Measurements from ENCODE around the gene HM13.
"Not testable (repeated sequence)": the region's sequence is repeated elsewhere in the genome, so short reads cannot be mapped to it uniquely, and the experiment has no call there.

HM13 gene

DNA sequence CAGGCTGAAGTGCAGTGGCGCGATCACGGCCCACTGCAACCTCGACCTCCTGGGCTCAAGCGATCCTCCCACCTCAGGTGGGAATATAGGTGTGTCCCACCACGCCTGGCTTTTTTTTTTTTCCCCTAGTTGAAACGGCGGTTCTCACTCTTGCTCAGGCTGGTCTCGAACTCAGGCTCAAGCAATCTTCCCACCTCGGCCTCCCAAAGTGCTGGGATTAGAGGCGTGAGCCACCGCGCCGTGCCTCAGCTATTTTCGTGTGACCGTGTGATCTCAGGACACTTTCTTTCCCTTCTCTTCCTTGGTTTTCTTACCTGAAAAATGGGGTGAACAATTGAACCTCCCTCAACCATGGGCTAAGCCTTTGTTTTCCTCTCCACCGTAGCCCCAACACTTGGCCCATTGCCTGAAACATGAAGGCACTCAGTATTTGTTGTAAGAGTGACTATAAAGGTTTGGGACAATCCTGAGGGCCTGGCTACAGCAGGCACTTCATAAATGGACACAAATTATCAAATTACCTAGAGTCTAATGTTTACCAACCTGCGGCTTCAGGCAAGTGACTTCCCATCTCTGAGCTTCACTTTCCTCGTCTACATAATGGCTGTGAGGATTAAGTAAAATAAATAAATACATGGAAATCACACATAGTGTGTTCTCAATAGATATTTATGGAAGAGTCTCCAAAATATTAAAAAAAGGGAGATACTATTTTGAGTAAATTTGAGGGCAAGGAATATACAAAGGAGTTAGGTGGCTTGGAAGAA is 59.5 kb downstream of the HM13 start:
- TF ChIP-seq, protein P1, sequence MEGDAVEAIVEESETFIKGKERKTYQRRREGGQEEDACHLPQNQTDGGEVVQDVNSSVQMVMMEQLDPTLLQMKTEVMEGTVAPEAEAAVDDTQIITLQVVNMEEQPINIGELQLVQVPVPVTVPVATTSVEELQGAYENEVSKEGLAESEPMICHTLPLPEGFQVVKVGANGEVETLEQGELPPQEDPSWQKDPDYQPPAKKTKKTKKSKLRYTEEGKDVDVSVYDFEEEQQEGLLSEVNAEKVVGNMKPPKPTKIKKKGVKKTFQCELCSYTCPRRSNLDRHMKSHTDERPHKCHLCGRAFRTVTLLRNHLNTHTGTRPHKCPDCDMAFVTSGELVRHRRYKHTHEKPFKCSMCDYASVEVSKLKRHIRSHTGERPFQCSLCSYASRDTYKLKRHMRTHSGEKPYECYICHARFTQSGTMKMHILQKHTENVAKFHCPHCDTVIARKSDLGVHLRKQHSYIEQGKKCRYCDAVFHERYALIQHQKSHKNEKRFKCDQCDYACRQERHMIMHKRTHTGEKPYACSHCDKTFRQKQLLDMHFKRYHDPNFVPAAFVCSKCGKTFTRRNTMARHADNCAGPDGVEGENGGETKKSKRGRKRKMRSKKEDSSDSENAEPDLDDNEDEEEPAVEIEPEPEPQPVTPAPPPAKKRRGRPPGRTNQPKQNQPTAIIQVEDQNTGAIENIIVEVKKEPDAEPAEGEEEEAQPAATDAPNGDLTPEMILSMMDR (IDR thresholded peaks at IDR 0.05; ENCODE audit: low read depth, low read length), result no peak
- no peak for TF ChIP-seq MYC (IDR thresholded peaks at IDR 0.05; ENCODE audit: low read depth, low read length)
- TF ChIP-seq POLR2A (IDR thresholded peaks at IDR 0.05; ENCODE audit: extremely low read depth, insufficient read length), result no peak
- TF ChIP-seq, protein P2, sequence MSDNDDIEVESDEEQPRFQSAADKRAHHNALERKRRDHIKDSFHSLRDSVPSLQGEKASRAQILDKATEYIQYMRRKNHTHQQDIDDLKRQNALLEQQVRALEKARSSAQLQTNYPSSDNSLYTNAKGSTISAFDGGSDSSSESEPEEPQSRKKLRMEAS (IDR thresholded peaks at IDR 0.05; ENCODE audit: low read depth, low read length), result no peak
- H3K4me3 ChIP-seq (ENCODE audit: low read depth, low read length), result peak overlapping the region; percentile 53
- no peak for DNase-seq (ENCODE audit: low read depth)

DNA sequence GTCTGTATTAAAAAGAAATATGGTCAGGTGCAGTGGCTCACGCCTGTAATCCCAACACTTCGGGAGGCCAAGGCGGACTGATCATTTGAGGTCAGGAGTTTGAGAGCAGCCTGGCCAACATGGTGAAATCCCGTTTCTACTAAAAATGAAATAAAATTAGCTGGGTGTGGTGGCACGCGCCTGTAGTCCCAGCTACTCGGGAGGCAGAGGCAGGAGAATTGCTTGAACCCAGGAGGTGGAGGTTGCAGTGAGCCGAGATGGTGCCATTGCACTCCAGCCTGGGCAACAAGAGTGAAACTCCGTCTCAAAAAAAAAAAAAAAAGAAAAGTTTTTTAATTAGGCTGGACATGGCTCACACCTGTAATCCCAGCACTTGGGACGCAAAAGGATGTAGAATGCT is 60.7 kb downstream of the HM13 start:
- DNase-seq (ENCODE audit: low read depth), result not testable (repeated sequence)

DNA sequence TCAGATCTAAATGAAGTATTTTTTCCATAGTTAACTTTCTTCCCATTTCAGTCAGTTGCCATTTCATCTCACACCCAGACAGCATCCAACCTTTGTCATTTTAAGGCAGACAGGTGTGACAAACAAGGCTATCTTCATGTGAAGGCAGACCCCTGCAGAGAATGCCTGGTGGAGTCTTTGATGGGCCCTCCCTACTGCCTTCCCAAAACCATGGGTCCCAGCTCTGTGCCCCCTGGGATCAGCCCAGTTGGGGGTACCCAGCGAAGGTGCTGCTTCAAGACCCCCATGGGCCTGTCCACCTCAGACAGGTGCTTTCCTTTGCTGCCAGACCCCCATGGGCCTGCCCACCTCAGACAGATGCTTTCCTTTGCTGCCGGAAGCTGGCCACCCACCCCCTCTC is 62.5 kb downstream of the HM13 start:
- no peak overlapping the region for H3K4me3 ChIP-seq (ENCODE audit: low read depth, low read length)
- no peak for DNase-seq (ENCODE audit: low read depth)
- no peak for TF ChIP-seq POLR2A (IDR thresholded peaks at IDR 0.05; ENCODE audit: extremely low read depth, insufficient read length)
- TF ChIP-seq, protein P1 (IDR thresholded peaks at IDR 0.05; ENCODE audit: low read depth, low read length), result no peak
- TF ChIP-seq, protein P2 (IDR thresholded peaks at IDR 0.05; ENCODE audit: low read depth, low read length), result no peak
- no peak for TF ChIP-seq MYC (IDR thresholded peaks at IDR 0.05; ENCODE audit: low read depth, low read length)

More for the DNA sequence above, 60.7 kb downstream of the HM13 start:
- H3K4me3 ChIP-seq (ENCODE audit: low read depth, low read length), result not testable (repeated sequence)

DNA sequence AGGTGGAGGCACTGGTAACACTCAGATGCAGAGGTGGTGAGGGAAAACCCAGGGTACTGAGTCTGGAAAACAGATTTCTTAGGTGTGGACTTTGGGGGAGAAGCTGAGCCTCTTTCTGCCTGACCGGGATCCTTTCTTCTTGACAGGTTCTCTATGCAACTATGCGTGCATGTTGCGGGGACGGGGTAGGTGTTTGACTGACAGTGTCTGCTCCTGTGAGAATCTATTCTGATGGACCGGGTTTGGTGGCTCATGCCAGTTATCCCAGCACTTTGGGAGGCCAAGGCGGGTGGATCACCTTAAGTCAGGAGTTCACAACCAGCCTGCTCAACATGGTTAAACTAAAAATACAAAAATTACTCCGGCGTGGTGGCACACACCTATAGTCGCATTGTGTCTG is 63.0 kb downstream of the HM13 start:
- no peak for DNase-seq (ENCODE audit: low read depth)
- H3K4me3 ChIP-seq (ENCODE audit: low read depth, low read length), result no peak overlapping the region
- TF ChIP-seq, protein P1 (IDR thresholded peaks at IDR 0.05; ENCODE audit: low read depth, low read length), result no peak
- TF ChIP-seq MYC (IDR thresholded peaks at IDR 0.05; ENCODE audit: low read depth, low read length) (no peak), POLR2A (IDR thresholded peaks at IDR 0.05; ENCODE audit: extremely low read depth, insufficient read length) (no peak)
- TF ChIP-seq, protein P2 (IDR thresholded peaks at IDR 0.05; ENCODE audit: low read depth, low read length), result no peak

DNA sequence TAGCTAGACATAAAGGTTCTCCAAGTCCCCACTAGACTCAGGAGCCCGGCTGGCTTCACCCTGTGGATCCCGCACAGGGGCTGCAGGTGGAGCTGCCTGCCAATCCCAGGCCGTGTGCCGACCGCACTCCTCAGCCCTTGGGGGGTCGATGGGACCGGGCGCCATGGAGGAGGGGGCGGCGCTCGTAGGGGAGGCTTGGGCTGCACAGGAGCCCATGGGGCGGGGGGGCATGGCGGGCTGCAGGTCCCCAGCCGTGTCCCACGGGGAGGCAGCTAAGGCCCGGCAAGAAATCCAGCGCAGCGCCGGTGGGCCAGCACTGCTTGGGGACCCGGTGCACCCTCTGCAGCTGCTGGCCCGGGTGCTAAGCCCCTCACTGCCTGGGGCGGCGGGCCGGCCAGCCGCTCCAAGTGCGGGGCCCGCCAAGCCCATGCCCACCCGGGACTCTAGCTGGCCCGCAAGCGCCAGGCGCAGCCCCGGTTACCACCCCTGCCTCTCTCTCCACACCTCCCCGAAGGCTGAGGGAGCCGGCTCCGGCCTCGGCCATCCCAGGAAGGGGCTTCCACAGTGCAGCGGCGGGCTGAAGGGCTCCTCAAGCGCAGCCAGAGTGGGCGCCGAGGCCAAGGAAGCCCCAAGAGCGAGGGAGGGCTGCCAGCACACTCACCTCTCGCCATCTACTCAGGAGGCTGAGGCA is 64.4 kb downstream of the HM13 start:
- no peak for TF ChIP-seq POLR2A (IDR thresholded peaks at IDR 0.05; ENCODE audit: extremely low read depth, insufficient read length)
- TF ChIP-seq, protein P2 (IDR thresholded peaks at IDR 0.05; ENCODE audit: low read depth, low read length), result no peak
- TF ChIP-seq, protein P1 (IDR thresholded peaks at IDR 0.05; ENCODE audit: low read depth, low read length), result no peak
- DNase-seq (ENCODE audit: low read depth), result no peak
- no peak overlapping the region for H3K4me3 ChIP-seq (ENCODE audit: low read depth, low read length)

DNA sequence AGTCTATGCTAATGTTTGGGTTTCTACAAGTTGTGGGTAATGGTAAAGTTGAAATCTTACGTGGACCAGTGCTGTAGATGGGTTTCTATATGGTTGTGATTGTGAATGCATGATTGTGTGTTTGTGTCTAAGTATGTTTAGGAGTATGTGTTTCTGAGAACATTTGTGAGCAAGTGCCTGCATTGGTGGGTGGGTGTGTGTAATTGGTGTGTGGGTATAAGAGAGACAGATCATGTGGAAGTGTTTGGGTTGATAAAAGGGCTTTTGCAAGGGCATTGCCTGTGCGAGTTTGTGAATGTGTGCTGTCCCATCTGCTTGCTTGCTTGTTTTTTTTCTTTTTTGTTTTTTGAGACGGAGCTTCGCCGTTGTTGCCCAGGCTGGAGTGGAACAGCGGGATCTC is 65.0 kb downstream of the HM13 start:
- no peak for DNase-seq (ENCODE audit: low read depth)
- TF ChIP-seq, protein P1 (IDR thresholded peaks at IDR 0.05; ENCODE audit: low read depth, low read length), result no peak
- no peak for TF ChIP-seq MYC (IDR thresholded peaks at IDR 0.05; ENCODE audit: low read depth, low read length)
- no peak for TF ChIP-seq POLR2A (IDR thresholded peaks at IDR 0.05; ENCODE audit: extremely low read depth, insufficient read length)
- TF ChIP-seq, protein P2 (IDR thresholded peaks at IDR 0.05; ENCODE audit: low read depth, low read length), result no peak
- no peak overlapping the region for H3K4me3 ChIP-seq (ENCODE audit: low read depth, low read length)

DNA sequence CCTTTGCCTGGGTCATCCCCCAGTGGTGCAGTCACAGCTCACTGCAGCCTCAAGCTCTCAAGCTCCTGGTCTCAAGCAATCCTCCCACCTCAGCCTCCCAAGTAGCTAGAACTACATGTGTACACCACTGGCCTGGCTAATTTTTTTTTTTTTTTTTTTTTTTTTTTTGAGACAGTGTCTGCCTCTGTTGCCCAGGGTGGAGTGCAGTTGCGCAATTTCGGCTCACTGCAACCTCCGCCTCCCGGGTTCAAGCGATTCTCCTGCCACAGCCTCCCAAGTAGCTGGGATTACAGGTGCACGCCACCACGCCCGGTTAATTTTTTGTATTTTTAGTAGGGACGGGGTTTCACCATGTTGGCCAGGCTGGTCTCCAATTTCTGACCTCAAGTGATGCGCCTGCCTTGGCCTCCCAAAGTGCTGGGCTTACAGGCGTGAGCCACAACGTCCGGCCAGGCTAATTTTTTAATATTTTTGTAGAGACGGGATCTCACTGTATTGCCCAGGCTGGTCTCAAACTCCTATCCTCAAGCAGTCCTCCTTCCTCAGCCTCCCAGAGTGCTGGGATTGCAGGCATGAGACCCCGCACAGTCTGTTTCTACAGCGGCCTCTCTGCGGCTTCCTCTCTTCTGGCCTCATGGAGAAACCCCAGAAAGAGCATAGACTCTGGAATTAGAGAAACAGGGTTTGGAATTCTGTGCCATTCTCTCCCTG is 65.9 kb downstream of the HM13 start:
- H3K4me3 ChIP-seq (ENCODE audit: low read depth, low read length); DNase-seq (ENCODE audit: low read depth): not testable (repeated sequence)

Measured in NB4 (cell line).